ENCODE measurements around the gene PRKRA. TPM values are rescaled to one million over a fixed set of nuclear protein-coding genes. Genes with fewer than 3 reads are reported as not detected.

The PRKRA gene
- total and polyA plus RNA-seq, 2 of the 13 experiments (the other 11 are each of a cell fraction or from before 2014, with no cell fraction given): 53.1 to 74.7 TPM

GRCh38 chr2:178450774-178451525 is at the start of gene PRKRA, which contains the start of gene PJVK (continued):
- 0 out of 2 replicates have a peak, but pooled peaks have one; percentile 37 for TF ChIP-seq ZNF512B (CRISPR knock-in tag; IDR thresholded peaks at IDR 0.05; ENCODE audit: borderline replicate concordance)
- TF ChIP-seq FOXA1 (IDR thresholded peaks at IDR 0.05): no peak
- TF ChIP-seq FOXA1 (CRISPR knock-in tag; IDR thresholded peaks at IDR 0.05): peak; percentile 53
- no peak for TF ChIP-seq TP53 (CRISPR knock-in tag; conservative IDR thresholded peaks at IDR 0.05)
- TF ChIP-seq FOXP4 (CRISPR knock-in tag; IDR thresholded peaks at IDR 0.05): 0 out of 2 replicates have a peak, but pooled peaks have one; percentile 43
- no peak for TF ChIP-seq SIN3B (IDR thresholded peaks at IDR 0.05; ENCODE audit: low read length)
- TF ChIP-seq MED13 (CRISPR knock-in tag; IDR thresholded peaks at IDR 0.05): peak; percentile 62
- TF ChIP-seq ZSCAN25 (CRISPR knock-in tag; IDR thresholded peaks at IDR 0.05): peak; percentile 91
- TF ChIP-seq CTCF (CRISPR knock-in tag; IDR thresholded peaks at IDR 0.05): peak; percentile 43
- TF ChIP-seq ZSCAN31 (CRISPR knock-in tag; IDR thresholded peaks at IDR 0.05; ENCODE audit: low read depth): peak; percentile 99
- TF ChIP-seq SMYD3 (CRISPR knock-in tag; IDR thresholded peaks at IDR 0.05): peak; percentile 65; the same call in 1 of the 2 replicates
- peak; percentile 93; the same call in 1 of the 2 replicates for TF ChIP-seq ZNF414 (CRISPR knock-in tag; IDR thresholded peaks at IDR 0.05)
- no peak for TF ChIP-seq ZBTB1 (CRISPR knock-in tag; IDR thresholded peaks at IDR 0.05; ENCODE audit: borderline replicate concordance)
- peak; percentile 71 for TF ChIP-seq ZBTB25 (CRISPR knock-in tag; IDR thresholded peaks at IDR 0.05)
- TF ChIP-seq RXRA (CRISPR knock-in tag; IDR thresholded peaks at IDR 0.05): peak; percentile 81
- peak; percentile 69 for TF ChIP-seq ZNF784 (CRISPR knock-in tag; IDR thresholded peaks at IDR 0.05; ENCODE audit: borderline replicate concordance)
- TF ChIP-seq ZNF713 (CRISPR knock-in tag; IDR thresholded peaks at IDR 0.05): no peak
- TF ChIP-seq MYC (CRISPR knock-in tag; IDR thresholded peaks at IDR 0.05; ENCODE audit: borderline replicate concordance): peak; percentile 96
- TF ChIP-seq ZNF792 (CRISPR knock-in tag; IDR thresholded peaks at IDR 0.05): peak; percentile 79
- no peak; the same call in 1 of the 2 replicates for TF ChIP-seq SIX4 (CRISPR knock-in tag; IDR thresholded peaks at IDR 0.05)
- TF ChIP-seq SIN3A (IDR thresholded peaks at IDR 0.05; ENCODE audit: borderline replicate concordance, low read depth, low read length): peak; percentile 53; the same call in 1 of the 2 replicates
